WTC11 (cell line): Measurements from ENCODE around the gene PTPRJ. TPM values are rescaled to one million over a fixed set of nuclear protein-coding genes. Genes with fewer than 3 reads are reported as not detected.

Experiments
- ATAC-seq: fragments of 200-7000 bp; cut with Tn5 transposase; 2 replicates; pipeline ENCODE4 v1.10.0; 2021; ENCODE audit warnings: mild to moderate bottlenecking, moderate library complexity
- CTCF ChIA-PET: fragments of 300-600 bp; sonication (Branson Sonifier 250); formaldehyde crosslinking; loops from one replicate; lab custom pipeline; 2021; ENCODE audit warnings: antibody characterized with exemption; lab: Charles Lee
- POLR2A ChIA-PET: fragments of 350-600 bp; sonication (Branson Sonifier 250); formaldehyde crosslinking; loops from one replicate; lab custom pipeline; 2021; ENCODE audit warnings: antibody characterized with exemption; lab: Charles Lee
- DNase-seq: peaks from one replicate; pipeline ENCODE4 v3.0.0; 2021; ENCODE audit warnings: low spot score
- H3K27ac Mint-ChIP-seq: 2 replicates; pipeline ENCODE4 v1.8.0; 2021; ENCODE audit warnings: mixed read lengths
- H3K27me3 Mint-ChIP-seq: 2 replicates; pipeline ENCODE4 v1.8.0; 2021; ENCODE audit warnings: low read depth, mild to moderate bottlenecking, moderate library complexity, mixed read lengths
- H3K36me3 Mint-ChIP-seq: 2 replicates; pipeline ENCODE4 v1.8.0; 2021; ENCODE audit warnings: mixed read lengths
- H3K4me1 Mint-ChIP-seq: 2 replicates; pipeline ENCODE4 v1.8.0; 2022; ENCODE audit warnings: mixed read lengths
- H3K4me3 Mint-ChIP-seq: 2 replicates; pipeline ENCODE4 v1.8.0; 2021; ENCODE audit warnings: mild to moderate bottlenecking, moderate library complexity, mixed read lengths
- H3K9me3 Mint-ChIP-seq: 2 replicates; pipeline ENCODE4 v1.8.0; 2021; ENCODE audit warnings: mixed read lengths
- GTF2I ChIP-seq: fragments of 250-450 bp; sonication (Bioruptor Pico); conservative IDR thresholded peaks from 2 replicates; pipeline ENCODE4 v1.4.0; 2021; ENCODE audit warnings: mild to moderate bottlenecking
- HMGXB4 ChIP-seq: sonication (generic); formaldehyde crosslinking; IDR thresholded peaks from 2 replicates; pipeline ENCODE4 v1.8.1; 2023; ENCODE audit warnings: mild to moderate bottlenecking, moderate library complexity, missing genetic modification reagents
- NR3C1 ChIP-seq: sonication (generic); formaldehyde crosslinking; conservative IDR thresholded peaks from 2 replicates; pipeline ENCODE4 v1.8.1; 2023; ENCODE audit warnings: low read depth, mild to moderate bottlenecking, missing genetic modification reagents
- SMAD4 ChIP-seq: sonication (generic); formaldehyde crosslinking; IDR thresholded peaks from 2 replicates; pipeline ENCODE4 v1.8.0; 2022; ENCODE audit warnings: mild to moderate bottlenecking, missing genetic modification reagents
- SOX15 ChIP-seq: fragments of 250-450 bp; sonication (Bioruptor Pico); IDR thresholded peaks from 2 replicates; pipeline ENCODE4 v1.9.0; 2021; ENCODE audit warnings: mild to moderate bottlenecking
- ZNF281 ChIP-seq: sonication (generic); formaldehyde crosslinking; IDR thresholded peaks from 2 replicates; pipeline ENCODE4 v1.8.0; 2023; ENCODE audit warnings: mild to moderate bottlenecking, missing genetic modification reagents
- total RNA-seq: library from RNA; stranded (reverse); gene quantifications from 3 replicates; pipeline ENCODE4 v1.2.3, GENCODE V29; 2021
- TF ChIP-seq, protein P1 (sequence below): fragments of 250-450 bp; sonication (Bioruptor Pico); IDR thresholded peaks from 2 replicates; pipeline ENCODE4 v1.8.0; 2021; ENCODE audit warnings: mild to moderate bottlenecking
- TF ChIP-seq, protein P2 (sequence below): sonication (generic); formaldehyde crosslinking; IDR thresholded peaks from 2 replicates; pipeline ENCODE4 v1.8.1; 2023; ENCODE audit warnings: mild to moderate bottlenecking, missing genetic modification reagents
- TF ChIP-seq, protein P3 (sequence below): sonication (generic); formaldehyde crosslinking; IDR thresholded peaks from 2 replicates; pipeline ENCODE4 v1.8.1; 2023; ENCODE audit warnings: mild to moderate bottlenecking, missing genetic modification reagents, borderline replicate concordance
- TF ChIP-seq, protein P4 (sequence below): fragments of 250-450 bp; sonication (Bioruptor Pico); conservative IDR thresholded peaks from 2 replicates; pipeline ENCODE4 v1.9.0; 2021; ENCODE audit warnings: mild to moderate bottlenecking

PTPRJ gene
- total RNA-seq, 1 experiment from 2014 or later = 19.5 TPM

- no peak for TF ChIP-seq ZNF281
These were observed 49.4 kb downstream of the PTPRJ start (continued) for GRCh38 chr11:48029681-48030290.

GRCh38 chr11:48031602-48032001 is 51.2 kb downstream of the PTPRJ start:
- ATAC-seq = no peak
- no peak for TF ChIP-seq SOX15 (CRISPR knock-in tag)
- TF ChIP-seq, protein P1, sequence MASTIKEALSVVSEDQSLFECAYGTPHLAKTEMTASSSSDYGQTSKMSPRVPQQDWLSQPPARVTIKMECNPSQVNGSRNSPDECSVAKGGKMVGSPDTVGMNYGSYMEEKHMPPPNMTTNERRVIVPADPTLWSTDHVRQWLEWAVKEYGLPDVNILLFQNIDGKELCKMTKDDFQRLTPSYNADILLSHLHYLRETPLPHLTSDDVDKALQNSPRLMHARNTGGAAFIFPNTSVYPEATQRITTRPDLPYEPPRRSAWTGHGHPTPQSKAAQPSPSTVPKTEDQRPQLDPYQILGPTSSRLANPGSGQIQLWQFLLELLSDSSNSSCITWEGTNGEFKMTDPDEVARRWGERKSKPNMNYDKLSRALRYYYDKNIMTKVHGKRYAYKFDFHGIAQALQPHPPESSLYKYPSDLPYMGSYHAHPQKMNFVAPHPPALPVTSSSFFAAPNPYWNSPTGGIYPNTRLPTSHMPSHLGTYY (CRISPR knock-in tag) = no peak
- TF ChIP-seq, protein P2, sequence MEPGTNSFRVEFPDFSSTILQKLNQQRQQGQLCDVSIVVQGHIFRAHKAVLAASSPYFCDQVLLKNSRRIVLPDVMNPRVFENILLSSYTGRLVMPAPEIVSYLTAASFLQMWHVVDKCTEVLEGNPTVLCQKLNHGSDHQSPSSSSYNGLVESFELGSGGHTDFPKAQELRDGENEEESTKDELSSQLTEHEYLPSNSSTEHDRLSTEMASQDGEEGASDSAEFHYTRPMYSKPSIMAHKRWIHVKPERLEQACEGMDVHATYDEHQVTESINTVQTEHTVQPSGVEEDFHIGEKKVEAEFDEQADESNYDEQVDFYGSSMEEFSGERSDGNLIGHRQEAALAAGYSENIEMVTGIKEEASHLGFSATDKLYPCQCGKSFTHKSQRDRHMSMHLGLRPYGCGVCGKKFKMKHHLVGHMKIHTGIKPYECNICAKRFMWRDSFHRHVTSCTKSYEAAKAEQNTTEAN (CRISPR knock-in tag) = no peak
- no peak for TF ChIP-seq NR3C1
- TF ChIP-seq, protein P3, sequence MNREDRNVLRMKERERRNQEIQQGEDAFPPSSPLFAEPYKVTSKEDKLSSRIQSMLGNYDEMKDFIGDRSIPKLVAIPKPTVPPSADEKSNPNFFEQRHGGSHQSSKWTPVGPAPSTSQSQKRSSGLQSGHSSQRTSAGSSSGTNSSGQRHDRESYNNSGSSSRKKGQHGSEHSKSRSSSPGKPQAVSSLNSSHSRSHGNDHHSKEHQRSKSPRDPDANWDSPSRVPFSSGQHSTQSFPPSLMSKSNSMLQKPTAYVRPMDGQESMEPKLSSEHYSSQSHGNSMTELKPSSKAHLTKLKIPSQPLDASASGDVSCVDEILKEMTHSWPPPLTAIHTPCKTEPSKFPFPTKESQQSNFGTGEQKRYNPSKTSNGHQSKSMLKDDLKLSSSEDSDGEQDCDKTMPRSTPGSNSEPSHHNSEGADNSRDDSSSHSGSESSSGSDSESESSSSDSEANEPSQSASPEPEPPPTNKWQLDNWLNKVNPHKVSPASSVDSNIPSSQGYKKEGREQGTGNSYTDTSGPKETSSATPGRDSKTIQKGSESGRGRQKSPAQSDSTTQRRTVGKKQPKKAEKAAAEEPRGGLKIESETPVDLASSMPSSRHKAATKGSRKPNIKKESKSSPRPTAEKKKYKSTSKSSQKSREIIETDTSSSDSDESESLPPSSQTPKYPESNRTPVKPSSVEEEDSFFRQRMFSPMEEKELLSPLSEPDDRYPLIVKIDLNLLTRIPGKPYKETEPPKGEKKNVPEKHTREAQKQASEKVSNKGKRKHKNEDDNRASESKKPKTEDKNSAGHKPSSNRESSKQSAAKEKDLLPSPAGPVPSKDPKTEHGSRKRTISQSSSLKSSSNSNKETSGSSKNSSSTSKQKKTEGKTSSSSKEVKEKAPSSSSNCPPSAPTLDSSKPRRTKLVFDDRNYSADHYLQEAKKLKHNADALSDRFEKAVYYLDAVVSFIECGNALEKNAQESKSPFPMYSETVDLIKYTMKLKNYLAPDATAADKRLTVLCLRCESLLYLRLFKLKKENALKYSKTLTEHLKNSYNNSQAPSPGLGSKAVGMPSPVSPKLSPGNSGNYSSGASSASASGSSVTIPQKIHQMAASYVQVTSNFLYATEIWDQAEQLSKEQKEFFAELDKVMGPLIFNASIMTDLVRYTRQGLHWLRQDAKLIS (CRISPR knock-in tag) = no peak
- TF ChIP-seq GTF2I (CRISPR knock-in tag) = no peak
- no peak for TF ChIP-seq HMGXB4 (CRISPR knock-in tag)
- no peak for TF ChIP-seq SMAD4
- TF ChIP-seq, protein P4, sequence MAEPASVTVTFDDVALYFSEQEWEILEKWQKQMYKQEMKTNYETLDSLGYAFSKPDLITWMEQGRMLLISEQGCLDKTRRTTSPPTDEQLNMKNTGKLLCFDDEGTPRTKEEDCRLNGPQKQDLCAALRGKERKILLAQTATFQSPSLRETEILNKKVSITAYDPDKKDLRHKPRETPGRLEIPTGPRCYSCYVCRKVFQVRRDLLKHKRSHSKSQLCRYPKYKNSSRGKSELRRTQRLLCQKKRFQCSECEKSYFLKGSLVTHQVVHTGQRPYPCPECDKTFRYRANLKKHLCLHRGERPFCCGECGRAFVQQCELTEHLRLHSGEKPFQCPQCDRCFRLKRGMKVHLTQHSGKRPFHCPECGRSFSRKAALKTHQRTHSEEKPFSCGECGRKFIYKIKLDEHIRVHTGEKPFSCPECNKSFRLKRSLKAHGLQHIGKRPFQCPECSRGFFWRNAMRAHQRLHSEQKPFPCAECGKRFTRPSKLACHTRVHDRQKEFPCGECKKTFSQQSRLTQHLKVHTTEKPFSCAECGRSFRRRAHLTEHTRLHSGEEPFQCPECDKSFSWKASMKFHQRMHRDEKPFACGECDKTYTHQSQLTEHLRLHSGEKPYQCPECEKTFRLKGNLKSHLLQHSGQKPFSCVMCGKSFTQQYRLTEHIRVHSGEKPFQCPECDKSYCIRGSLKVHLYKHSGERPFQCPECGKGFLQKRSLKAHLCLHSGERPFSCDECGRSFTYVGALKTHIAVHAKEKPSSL (CRISPR knock-in tag) = no peak
- peaks cover 45% of the 10 kb centered on the region for H3K4me1 Mint-ChIP-seq
- H3K9me3 Mint-ChIP-seq = no peaks in the 10 kb centered on the region
- H3K4me3 Mint-ChIP-seq = no peak overlapping the region
- CTCF ChIA-PET = no interaction called here
- H3K36me3 Mint-ChIP-seq = no peaks in the 10 kb centered on the region
- H3K27me3 Mint-ChIP-seq = no peaks in the 10 kb centered on the region
- peak overlapping the region; percentile 50; the same call in 1 of the 2 replicates for H3K27ac Mint-ChIP-seq
- DNase-seq = no peak
- POLR2A ChIA-PET = no interaction called here
